Breast epithelium (tissue), 4 donors: ENCODE measurements around the gene GCGR. TPM values are rescaled to one million over a fixed set of nuclear protein-coding genes. Genes with fewer than 3 reads are reported as not detected.

Experiments
- DNase-seq, 2 donors: peaks; one replicate each; pipeline ENCODE4 v3.0.0-alpha.2; 2019; ENCODE audit warnings: low spot score in 2 of 2
- H3K27ac ChIP-seq, 2 donors: fragments of 200-600 bp; sonication (generic) in 1 of 2; one replicate each; pipeline ENCODE4 v1.5.1; 2016 to 2019; ENCODE audit warnings: mild to moderate bottlenecking in 1 of 2
- H3K27me3 ChIP-seq, 2 donors: fragments of 200-600 bp; sonication (generic) in 1 of 2; one replicate each; pipeline versions ENCODE4 v1.5.1 to v1.6.0; 2017 to 2019; ENCODE audit warnings: control low read depth in 1 of 2, mild to moderate bottlenecking in 1 of 2
- H3K36me3 ChIP-seq: fragments of 200-600 bp; one replicate; pipeline ENCODE4 v1.5.1; 2019
- H3K4me1 ChIP-seq, 2 donors: fragments of 200-600 bp; sonication (generic); one replicate each; pipeline ENCODE4 v1.5.1; 2016 to 2019; ENCODE audit warnings: control low read depth in 1 of 2
- H3K4me3 ChIP-seq, 3 donors: fragments of 200-600 bp; sonication (generic); 1 replicate in 2 of 3; 2 replicates in 1 of 3; pipeline ENCODE4 v1.5.1; 2016 to 2019; ENCODE audit warnings: mild to moderate bottlenecking in 3 of 3, moderate library complexity in 2 of 3
- H3K9me3 ChIP-seq, 2 donors: fragments of 200-600 bp; sonication (generic) in 1 of 2; one replicate each; pipeline ENCODE4 v1.5.1; 2016 to 2019; ENCODE audit warnings: control low read depth in 1 of 2
- CTCF ChIP-seq, 3 donors: fragments of 450-650 bp; IDR thresholded peaks; one replicate each; pipeline ENCODE4 v1.5.1; 2016 to 2017; ENCODE audit warnings: antibody characterized with exemption in 3 of 3, mild to moderate bottlenecking in 3 of 3, moderate library complexity in 3 of 3
- POLR2A ChIP-seq: fragments of 450-650 bp; IDR thresholded peaks from one replicate; pipeline ENCODE4 v1.6.1; 2016; ENCODE audit warnings: antibody characterized with exemption, mild to moderate bottlenecking, moderate library complexity
- POLR2AphosphoS5 ChIP-seq, 3 donors: sonication (generic); formaldehyde crosslinking; IDR thresholded peaks; one replicate each; pipeline ENCODE4 v1.6.1; 2017; ENCODE audit warnings: antibody characterized with exemption in 3 of 3
- intact Hi-C: fragments of 100-400 bp; cut with DNase I; formaldehyde crosslinking; loops from one replicate; pipeline ENCODE4 v1.15.1; 2023; ENCODE audit warnings: low total_unique reads
- total RNA-seq, 3 donors: library from RNA; depleted of rRNA; stranded (reverse); fragments of >200 nt; gene quantifications; one replicate each; pipeline ENCODE4 v1.1.0, GENCODE V29; 2016

The GCGR gene
- total RNA-seq, 3 donors from 2014 or later, result not detected

DNA sequence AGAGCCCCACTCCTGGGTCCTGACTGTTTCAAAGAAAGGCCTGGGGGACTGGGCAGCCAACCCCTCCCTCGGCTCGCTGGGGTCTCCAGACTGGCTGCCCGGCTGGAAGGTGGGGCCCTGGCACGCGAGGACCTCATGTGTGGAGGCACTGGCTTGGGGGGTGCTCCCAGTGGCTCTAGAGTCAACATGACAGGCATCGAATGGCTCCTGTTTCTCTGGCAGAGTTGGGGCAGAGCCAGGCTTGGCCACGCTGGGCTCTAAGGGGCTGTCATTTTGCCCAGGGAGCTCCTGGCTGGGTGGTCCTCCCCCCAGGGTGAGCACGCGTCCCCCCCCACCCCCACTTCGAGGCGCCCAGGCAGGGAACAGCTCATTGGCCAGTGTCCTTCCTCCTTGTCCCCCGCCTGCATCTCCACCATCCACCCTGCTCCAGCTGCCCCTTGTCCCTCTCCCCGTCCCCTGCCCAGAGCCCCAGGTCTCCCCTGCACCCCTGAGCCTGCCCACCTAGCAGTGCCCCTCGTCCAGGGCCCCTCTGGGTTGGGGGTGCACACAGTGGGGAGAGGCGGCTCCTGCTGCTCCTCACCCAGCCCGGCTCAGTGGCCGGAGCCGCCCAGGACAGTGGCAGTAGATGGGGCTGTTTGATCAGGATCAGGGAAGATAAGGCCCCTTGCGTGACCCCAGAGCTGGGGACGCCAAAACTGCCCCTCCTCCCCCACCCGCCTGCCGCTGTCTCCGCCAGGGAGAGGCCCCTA, 2.7 kb downstream of the GCGR start:
- no peak for DNase-seq
- Histone ChIP-seq H3K36me3 (no peaks in the 10 kb centered on the region), H3K27ac (no peak overlapping the region), H3K9me3 (no peaks in the 10 kb centered on the region), H3K4me1 (peaks cover 6 to 12% of the 10 kb centered on the region in 2 donors), H3K27me3 (peaks cover 12 to 91% of the 10 kb centered on the region in 2 donors), H3K4me3 (no peak overlapping the region)
- intact Hi-C loops, result no loop called here
- no peak for TF ChIP-seq POLR2AphosphoS5 (IDR thresholded peaks at IDR 0.05)
- no peak for TF ChIP-seq POLR2A
- no peak for TF ChIP-seq CTCF (IDR thresholded peaks at IDR 0.05)

DNA sequence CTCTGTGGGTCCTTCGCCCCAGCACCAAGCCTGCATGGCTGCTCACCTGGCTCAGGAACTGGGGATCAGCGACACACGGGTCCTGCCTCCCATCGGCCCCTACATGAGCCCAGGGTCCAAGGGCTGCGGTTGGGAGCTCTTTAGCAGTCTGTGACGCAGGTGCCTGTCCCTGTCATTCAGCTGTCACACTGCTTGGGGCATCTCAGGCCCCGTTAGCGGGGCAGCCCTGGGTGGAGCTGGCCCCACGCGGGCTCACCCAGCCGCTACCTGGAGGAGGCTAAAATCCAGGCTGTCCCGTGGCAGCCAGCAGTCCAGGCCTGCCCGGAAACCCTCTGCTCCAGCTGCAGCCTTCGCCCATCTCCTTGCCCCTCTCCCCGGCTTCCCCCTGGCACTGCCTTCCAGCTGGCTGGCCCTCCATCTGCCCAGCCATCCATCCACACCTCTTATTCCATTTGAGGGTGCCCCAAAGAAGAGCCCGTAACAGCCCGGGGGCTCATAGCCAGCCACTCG, 3.3 kb downstream of the GCGR start:
- intact Hi-C loops, result no loop called here
- H3K4me1 ChIP-seq, result peaks cover 6 to 12% of the 10 kb centered on the region in 2 donors
- H3K27ac ChIP-seq, result no peak overlapping the region
- no peak overlapping the region for H3K4me3 ChIP-seq
- DNase-seq, result no peak
- H3K27me3 ChIP-seq, result peaks cover 12 to 91% of the 10 kb centered on the region in 2 donors
- TF ChIP-seq POLR2AphosphoS5 (IDR thresholded peaks at IDR 0.05) (no peak), POLR2A (no peak), CTCF (IDR thresholded peaks at IDR 0.05) (no peak)
- H3K36me3 ChIP-seq, result no peaks in the 10 kb centered on the region
- H3K9me3 ChIP-seq, result no peaks in the 10 kb centered on the region

- no peak for DNase-seq
- H3K9me3 ChIP-seq, result no peaks in the 10 kb centered on the region
- no peak overlapping the region for H3K27ac ChIP-seq
- peaks cover 6 to 12% of the 10 kb centered on the region in 2 donors for H3K4me1 ChIP-seq
- intact Hi-C loops, result no loop called here
- no peaks in the 10 kb centered on the region for H3K36me3 ChIP-seq
- H3K4me3 ChIP-seq, result no peak overlapping the region
- TF ChIP-seq CTCF (IDR thresholded peaks at IDR 0.05), result no peak
- no peak for TF ChIP-seq POLR2A
- TF ChIP-seq POLR2AphosphoS5 (IDR thresholded peaks at IDR 0.05), result no peak
- H3K27me3 ChIP-seq, result peaks cover 12 to 89% of the 10 kb centered on the region in 2 donors
Measured at GRCh38 chr17:81807839-81808238, 3.9 kb downstream of the GCGR start.

GRCh38 chr17:81808778-81809555, 5.0 kb downstream of the GCGR start:
- no peak for DNase-seq
- no peak overlapping the region for H3K4me3 ChIP-seq
- no peak overlapping the region for H3K27ac ChIP-seq
- H3K36me3 ChIP-seq, result no peaks in the 10 kb centered on the region
- TF ChIP-seq POLR2AphosphoS5 (IDR thresholded peaks at IDR 0.05) (no peak), CTCF (IDR thresholded peaks at IDR 0.05) (no peak), POLR2A (no peak)
- peaks cover 5 to 78% of the 10 kb centered on the region in 2 donors for H3K27me3 ChIP-seq
- no peaks in the 10 kb centered on the region for H3K9me3 ChIP-seq
- intact Hi-C loops, result no loop called here
- peaks cover 6 to 8% of the 10 kb centered on the region in 2 donors for H3K4me1 ChIP-seq

- intact Hi-C loops, result no loop called here
- Histone ChIP-seq H3K9me3 (no peaks in the 10 kb centered on the region), H3K36me3 (no peaks in the 10 kb centered on the region), H3K27ac (no peak overlapping the region), H3K4me1 (peaks cover 2% of the 10 kb centered on the region in 2 donors), H3K4me3 (no peak overlapping the region), H3K27me3 (peaks cover 3 to 72% of the 10 kb centered on the region in 2 donors)
- TF ChIP-seq POLR2A, result no peak
- TF ChIP-seq CTCF (IDR thresholded peaks at IDR 0.05), result no peak
- DNase-seq, result no peak
Measured at GRCh38 chr17:81809556-81809998, 5.6 kb downstream of the GCGR start.
